Measurements from ENCODE around the gene LAMTOR4.
A peak's percentile ranks its signal among the peaks of the same experiment; 100 is the strongest.

Gene LAMTOR4

GRCh38 chr7:100148559-100149328, at the start of gene LAMTOR4:
Gene LAMTOR4, plus strand, starts transcription at chr7:100148918. Its CDS starts 55 bp downstream, at chr7:100148973.
- H3K27me3 ChIP-seq (ENCODE audit: low read depth, low read length), result no peaks in the 10 kb centered on the region
- peak within 1 kb of the TSS; percentile 88 for H3K4me3 ChIP-seq (ENCODE audit: low read length)
- peaks cover 19% of the 10 kb centered on the region for H3K36me3 ChIP-seq (replicated peaks; ENCODE audit: low read depth, low read length)
- peak within 1 kb of the TSS; percentile 74 for H3K27ac ChIP-seq (ENCODE audit: low read length)
- peaks cover 27% of the 10 kb centered on the region for H3K79me2 ChIP-seq (ENCODE audit: low read length)
- no peaks in the 10 kb centered on the region for H3K9me3 ChIP-seq (ENCODE audit: insufficient read depth, low read length)
- peak within 1 kb of the TSS; percentile 98 for H3K9ac ChIP-seq (ENCODE audit: low read length)
- peak within 1 kb of the TSS; percentile 76; the same call in 1 of the 2 replicates for H2AFZ ChIP-seq (ENCODE audit: low read depth, low read length)
- peak within 1 kb of the TSS; percentile 96 for H3K4me2 ChIP-seq (ENCODE audit: low read length)
- no peak for TF ChIP-seq EZH2phosphoT487 (IDR thresholded peaks at IDR 0.05; ENCODE audit: low read depth)
- TF ChIP-seq CTCF (IDR thresholded peaks at IDR 0.05; ENCODE audit: low read depth, low read length), result no peak
- peaks cover 21% of the 10 kb centered on the region for H3K4me1 ChIP-seq (ENCODE audit: low read length)
- 0 out of 2 replicates have a peak, but pooled peaks cover 2% of the 10 kb centered on the region for H4K20me1 ChIP-seq (ENCODE audit: insufficient read depth, low read length)

GRCh38 chr7:100099452-100099851, 49.3 kb upstream of the LAMTOR4 start:
- Histone ChIP-seq H3K9me3 (ENCODE audit: insufficient read depth, low read length) (no peaks in the 10 kb centered on the region), H3K4me2 (ENCODE audit: low read length) (peak overlapping the region; percentile 77), H3K27ac (ENCODE audit: low read length) (peak overlapping the region; percentile 90; the same call in 1 of the 2 replicates), H3K4me1 (ENCODE audit: low read length) (peaks cover 12% of the 10 kb centered on the region), H2AFZ (ENCODE audit: low read depth, low read length) (no peak overlapping the region), H3K36me3 (replicated peaks; ENCODE audit: low read depth, low read length) (peaks cover 48% of the 10 kb centered on the region), H3K4me3 (ENCODE audit: low read length) (peak overlapping the region; percentile 90), H3K79me2 (ENCODE audit: low read length) (peaks cover 59% of the 10 kb centered on the region), H3K27me3 (ENCODE audit: low read depth, low read length) (no peaks in the 10 kb centered on the region), H4K20me1 (ENCODE audit: insufficient read depth, low read length) (peaks cover 34% of the 10 kb centered on the region), H3K9ac (ENCODE audit: low read length) (peak overlapping the region; percentile 99; the same call in 1 of the 2 replicates)
- no peak for TF ChIP-seq CTCF (IDR thresholded peaks at IDR 0.05; ENCODE audit: low read depth, low read length)
- TF ChIP-seq EZH2phosphoT487 (IDR thresholded peaks at IDR 0.05; ENCODE audit: low read depth), result no peak

- H3K79me2 ChIP-seq (ENCODE audit: low read length), result peaks cover 59% of the 10 kb centered on the region
- peaks cover 41% of the 10 kb centered on the region for H3K36me3 ChIP-seq (replicated peaks; ENCODE audit: low read depth, low read length)
- H3K4me1 ChIP-seq (ENCODE audit: low read length), result peaks cover 12% of the 10 kb centered on the region
- peak overlapping the region; percentile 99 for H3K9ac ChIP-seq (ENCODE audit: low read length)
- peaks cover 30% of the 10 kb centered on the region for H4K20me1 ChIP-seq (ENCODE audit: insufficient read depth, low read length)
- peak overlapping the region; percentile 90 for H3K27ac ChIP-seq (ENCODE audit: low read length)
- H3K4me3 ChIP-seq (ENCODE audit: low read length), result peak overlapping the region; percentile 90
- no peaks in the 10 kb centered on the region for H3K27me3 ChIP-seq (ENCODE audit: low read depth, low read length)
- no peaks in the 10 kb centered on the region for H3K9me3 ChIP-seq (ENCODE audit: insufficient read depth, low read length)
- TF ChIP-seq CTCF (IDR thresholded peaks at IDR 0.05; ENCODE audit: low read depth, low read length) (no peak), EZH2phosphoT487 (IDR thresholded peaks at IDR 0.05; ENCODE audit: low read depth) (no peak)
- no peak overlapping the region for H2AFZ ChIP-seq (ENCODE audit: low read depth, low read length)
- H3K4me2 ChIP-seq (ENCODE audit: low read length), result peak overlapping the region; percentile 77
Observed at GRCh38 chr7:100100420-100101015, 48.2 kb upstream of the LAMTOR4 start.

All from OCI-LY3 (cell line).